Loucy (cell line): Measurements from ENCODE around the gene TACC2.

Experiments
- H2AFZ ChIP-seq: fragments of 200-600 bp; sonication (generic); 2 replicates; pipeline ENCODE4 v1.6.0; 2016; ENCODE audit warnings: antibody characterized with exemption, mild to moderate bottlenecking, low read length, moderate library complexity
- H3F3A ChIP-seq: fragments of 200-600 bp; 2 replicates; pipeline ENCODE4 v1.6.0; 2016; ENCODE audit warnings: antibody characterized with exemption, low read depth, mild to moderate bottlenecking
- H3K27me3 ChIP-seq: fragments of 200-600 bp; sonication (generic); 2 replicates; pipeline ENCODE4 v1.6.1; 2014; ENCODE audit warnings: low read length, mild to moderate bottlenecking; ENCODE audit not compliant: insufficient read depth, poor library complexity, severe bottlenecking
- H3K36me3 ChIP-seq: fragments of 200-600 bp; sonication (generic); 2 replicates; pipeline ENCODE4 v1.6.1; 2016; ENCODE audit warnings: low read length; ENCODE audit not compliant: insufficient read depth
- H3K4me1 ChIP-seq: fragments of 200-600 bp; sonication (generic); 2 replicates; pipeline ENCODE4 v1.5.1; 2014; ENCODE audit warnings: low read length, mild to moderate bottlenecking; ENCODE audit not compliant: insufficient read depth, poor library complexity, severe bottlenecking
- H3K4me2 ChIP-seq: fragments of 200-600 bp; sonication (generic); 2 replicates; pipeline ENCODE4 v1.6.0; 2014; ENCODE audit warnings: antibody characterized with exemption, low read length, low read depth, mild to moderate bottlenecking; ENCODE audit not compliant: poor library complexity, severe bottlenecking
- H3K4me3 ChIP-seq: fragments of 200-600 bp; sonication (generic); 2 replicates; pipeline ENCODE4 v1.5.1; 2014; ENCODE audit warnings: low read length, mild to moderate bottlenecking, mixed read lengths; ENCODE audit not compliant: poor library complexity, severe bottlenecking
- H3K79me2 ChIP-seq: fragments of 200-600 bp; sonication (generic); 2 replicates; pipeline ENCODE4 v1.6.1; 2014; ENCODE audit warnings: low read length; ENCODE audit not compliant: insufficient read depth
- H3K9ac ChIP-seq: fragments of 200-600 bp; sonication (generic); 2 replicates; pipeline ENCODE4 v1.6.0; 2014; ENCODE audit warnings: mild to moderate bottlenecking, low read depth, low read length, moderate library complexity; ENCODE audit not compliant: poor library complexity, severe bottlenecking
- H3K9me2 ChIP-seq: fragments of 200-600 bp; sonication (generic); replicated peaks from 2 replicates; pipeline ENCODE4 v1.6.1; 2016; ENCODE audit warnings: low read depth, low read length, mixed read lengths
- H3K9me3 ChIP-seq: fragments of 200-600 bp; sonication (generic); 2 replicates; pipeline ENCODE4 v1.6.1; 2014; ENCODE audit warnings: mild to moderate bottlenecking, antibody characterized with exemption, low read length, low read depth; ENCODE audit not compliant: insufficient read depth
- H4K20me1 ChIP-seq: fragments of 200-600 bp; sonication (generic); 2 replicates; pipeline ENCODE4 v1.6.0; 2014; ENCODE audit warnings: antibody characterized with exemption, low read length, mild to moderate bottlenecking; ENCODE audit not compliant: insufficient read depth, poor library complexity, severe bottlenecking
- EZH2phosphoT487 ChIP-seq: fragments of 200-600 bp; IDR thresholded peaks from 2 replicates; pipeline ENCODE4 v1.6.1; 2018; ENCODE audit warnings: antibody characterized with exemption, mild to moderate bottlenecking, moderate library complexity, borderline replicate concordance
- TF ChIP-seq, protein P1 (sequence below): fragments of 200-600 bp; sonication (generic); conservative IDR thresholded peaks from 2 replicates; pipeline ENCODE4 v1.5.1; 2014; ENCODE audit warnings: mild to moderate bottlenecking, antibody characterized with exemption, low read length

The TACC2 gene

DNA sequence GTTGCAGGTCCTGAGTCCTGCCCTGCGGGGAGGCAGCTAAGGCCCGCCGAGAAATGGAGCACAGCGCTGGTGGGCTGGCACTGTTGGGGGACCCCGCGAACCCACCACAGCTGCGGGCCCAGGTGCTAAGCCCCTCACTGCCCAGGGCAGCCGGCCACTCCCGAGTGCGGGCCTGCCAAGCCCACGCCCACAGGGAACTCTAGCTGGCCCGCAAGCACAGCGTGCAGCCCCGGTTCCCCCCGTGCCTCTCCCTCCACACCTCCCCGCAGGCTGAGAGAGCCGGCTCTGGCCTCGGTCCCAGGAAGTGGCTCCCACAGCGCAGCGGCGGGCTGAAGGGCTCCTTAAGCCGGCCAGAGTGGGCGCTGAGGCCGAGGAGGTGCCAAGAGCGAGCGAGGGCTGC is 10.5 kb upstream of the TACC2 start:
- Histone ChIP-seq H3K9ac (no peak overlapping the region), H4K20me1 (peaks cover 8% of the 10 kb centered on the region), H3K4me2 (no peak overlapping the region), H3K9me3 (no peaks in the 10 kb centered on the region; the same call in 1 of the 2 replicates), H2AFZ (no peak overlapping the region), H3K27me3 (no peaks in the 10 kb centered on the region), H3K36me3 (no peaks in the 10 kb centered on the region), H3K4me1 (peaks cover 8% of the 10 kb centered on the region), H3K4me3 (no peak overlapping the region), H3F3A (no peaks in the 10 kb centered on the region), H3K9me2 (no peaks in the 10 kb centered on the region), H3K79me2 (peaks cover 10% of the 10 kb centered on the region)
- no peak for TF ChIP-seq EZH2phosphoT487
- TF ChIP-seq, protein P1, sequence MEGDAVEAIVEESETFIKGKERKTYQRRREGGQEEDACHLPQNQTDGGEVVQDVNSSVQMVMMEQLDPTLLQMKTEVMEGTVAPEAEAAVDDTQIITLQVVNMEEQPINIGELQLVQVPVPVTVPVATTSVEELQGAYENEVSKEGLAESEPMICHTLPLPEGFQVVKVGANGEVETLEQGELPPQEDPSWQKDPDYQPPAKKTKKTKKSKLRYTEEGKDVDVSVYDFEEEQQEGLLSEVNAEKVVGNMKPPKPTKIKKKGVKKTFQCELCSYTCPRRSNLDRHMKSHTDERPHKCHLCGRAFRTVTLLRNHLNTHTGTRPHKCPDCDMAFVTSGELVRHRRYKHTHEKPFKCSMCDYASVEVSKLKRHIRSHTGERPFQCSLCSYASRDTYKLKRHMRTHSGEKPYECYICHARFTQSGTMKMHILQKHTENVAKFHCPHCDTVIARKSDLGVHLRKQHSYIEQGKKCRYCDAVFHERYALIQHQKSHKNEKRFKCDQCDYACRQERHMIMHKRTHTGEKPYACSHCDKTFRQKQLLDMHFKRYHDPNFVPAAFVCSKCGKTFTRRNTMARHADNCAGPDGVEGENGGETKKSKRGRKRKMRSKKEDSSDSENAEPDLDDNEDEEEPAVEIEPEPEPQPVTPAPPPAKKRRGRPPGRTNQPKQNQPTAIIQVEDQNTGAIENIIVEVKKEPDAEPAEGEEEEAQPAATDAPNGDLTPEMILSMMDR, result no peak

DNA sequence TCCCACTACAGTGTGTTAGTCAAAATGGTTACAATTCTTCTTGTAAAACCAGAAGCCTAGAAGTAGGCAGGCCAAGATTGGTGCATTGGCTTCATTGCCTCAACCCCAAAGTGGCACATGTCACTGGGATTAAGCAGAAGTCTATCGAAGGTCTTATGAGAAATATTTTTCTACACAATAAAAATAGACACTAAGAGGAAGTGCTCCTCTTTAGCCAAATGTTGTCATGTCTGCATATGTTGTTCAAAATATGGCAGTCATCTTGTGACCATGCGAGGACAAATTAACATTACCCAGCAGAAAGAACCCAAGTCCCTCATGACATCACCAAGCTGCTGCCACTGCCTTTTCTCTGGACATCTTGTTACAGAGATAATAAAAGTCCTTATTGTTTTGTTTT is 7.6 kb upstream of the TACC2 start:
- TF ChIP-seq EZH2phosphoT487, result no peak
- TF ChIP-seq, protein P1, result no peak
- H3F3A ChIP-seq, result no peaks in the 10 kb centered on the region
- H3K36me3 ChIP-seq, result no peaks in the 10 kb centered on the region
- no peaks in the 10 kb centered on the region for H3K79me2 ChIP-seq
- H3K9me3 ChIP-seq, result no peaks in the 10 kb centered on the region; the same call in 1 of the 2 replicates
- H3K9me2 ChIP-seq, result no peaks in the 10 kb centered on the region
- no peak overlapping the region for H3K9ac ChIP-seq
- no peaks in the 10 kb centered on the region for H4K20me1 ChIP-seq
- H3K4me3 ChIP-seq, result no peak overlapping the region
- no peak overlapping the region for H2AFZ ChIP-seq
- no peak overlapping the region for H3K4me2 ChIP-seq
- no peaks in the 10 kb centered on the region for H3K27me3 ChIP-seq
- H3K4me1 ChIP-seq, result no peaks in the 10 kb centered on the region

DNA sequence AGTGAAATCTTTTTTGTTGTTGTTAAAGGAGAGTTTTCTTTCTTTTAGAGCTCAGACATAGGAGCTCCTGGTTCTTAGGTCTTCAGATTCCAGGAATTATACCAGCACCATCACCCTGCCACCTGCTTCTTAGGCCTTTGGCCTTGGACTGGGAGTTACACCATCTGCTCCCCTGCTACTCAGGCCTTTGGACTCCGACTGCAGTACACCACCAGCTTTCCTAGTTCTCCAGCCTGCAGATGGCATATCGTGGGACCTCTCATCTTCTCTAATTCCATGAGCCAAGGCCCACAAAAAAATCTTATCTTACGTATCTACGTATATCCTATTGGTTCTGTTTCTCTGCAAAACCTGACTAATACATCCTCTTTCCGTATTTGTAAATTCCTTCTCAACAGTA is 5.1 kb upstream of the TACC2 start:
- Histone ChIP-seq H3K27me3 (no peaks in the 10 kb centered on the region), H3K4me2 (no peak overlapping the region), H3K9me3 (no peaks in the 10 kb centered on the region), H3K36me3 (no peaks in the 10 kb centered on the region), H3K4me3 (no peak overlapping the region), H3K9ac (no peak overlapping the region), H3K4me1 (no peaks in the 10 kb centered on the region), H2AFZ (no peak overlapping the region), H3F3A (no peaks in the 10 kb centered on the region), H4K20me1 (no peaks in the 10 kb centered on the region), H3K9me2 (no peaks in the 10 kb centered on the region), H3K79me2 (no peaks in the 10 kb centered on the region)
- TF ChIP-seq EZH2phosphoT487, result no peak
- TF ChIP-seq, protein P1, result no peak
